Measurements from ENCODE around the gene SCRN2.

GRCh38 chr17:47846716-47847340, 5.8 kb upstream of the SCRN2 start:
- no peak for TF ChIP-seq CTCF (conservative IDR thresholded peaks at IDR 0.05)
- no peak for TF ChIP-seq ZFX (IDR thresholded peaks at IDR 0.05)
